BE2C (cell line): ENCODE data around the gene LHX6.

Source experiments
- DNase-seq: peaks from one replicate; pipeline ENCODE4 v3.0.0-alpha.2; 2020
- H3K27me3 ChIP-seq: fragments of 250-450 bp; sonication (Bioruptor Pico); 2 replicates; pipeline ENCODE4 v1.5.1; 2020; ENCODE audit warnings: mild to moderate bottlenecking
- H3K36me3 ChIP-seq: fragments of 250-450 bp; sonication (Bioruptor Pico); 2 replicates; pipeline ENCODE4 v1.5.1; 2020; ENCODE audit warnings: mild to moderate bottlenecking
- H3K4me1 ChIP-seq: fragments of 250-450 bp; sonication (Bioruptor Pico); 2 replicates; pipeline ENCODE4 v1.5.1; 2020
- H3K4me3 ChIP-seq: 2 replicates; pipeline ENCODE4 v1.5.1; 2011; ENCODE audit warnings: low read depth, low read length
- H3K9me3 ChIP-seq: fragments of 250-450 bp; sonication (Bioruptor Pico); 2 replicates; pipeline ENCODE4 v1.5.1; 2020
- CTCF ChIP-seq: IDR thresholded peaks from 2 replicates; pipeline ENCODE4 v1.5.1; 2012; ENCODE audit warnings: mild to moderate bottlenecking, low read depth, low read length

Gene LHX6

GRCh38 chr9:122265149-122265915 is 36.6 kb upstream of the LHX6 start:
- Histone ChIP-seq H3K4me1 (peaks cover 4% of the 10 kb centered on the region; the same call in 1 of the 2 replicates), H3K27me3 (no peaks in the 10 kb centered on the region), H3K36me3 (peaks cover 13% of the 10 kb centered on the region), H3K4me3 (peak overlapping the region; percentile 70), H3K9me3 (no peaks in the 10 kb centered on the region)
- peak; percentile 19 for DNase-seq
- 0 out of 2 replicates have a peak, but pooled peaks have one; percentile 6 for TF ChIP-seq CTCF

DNA sequence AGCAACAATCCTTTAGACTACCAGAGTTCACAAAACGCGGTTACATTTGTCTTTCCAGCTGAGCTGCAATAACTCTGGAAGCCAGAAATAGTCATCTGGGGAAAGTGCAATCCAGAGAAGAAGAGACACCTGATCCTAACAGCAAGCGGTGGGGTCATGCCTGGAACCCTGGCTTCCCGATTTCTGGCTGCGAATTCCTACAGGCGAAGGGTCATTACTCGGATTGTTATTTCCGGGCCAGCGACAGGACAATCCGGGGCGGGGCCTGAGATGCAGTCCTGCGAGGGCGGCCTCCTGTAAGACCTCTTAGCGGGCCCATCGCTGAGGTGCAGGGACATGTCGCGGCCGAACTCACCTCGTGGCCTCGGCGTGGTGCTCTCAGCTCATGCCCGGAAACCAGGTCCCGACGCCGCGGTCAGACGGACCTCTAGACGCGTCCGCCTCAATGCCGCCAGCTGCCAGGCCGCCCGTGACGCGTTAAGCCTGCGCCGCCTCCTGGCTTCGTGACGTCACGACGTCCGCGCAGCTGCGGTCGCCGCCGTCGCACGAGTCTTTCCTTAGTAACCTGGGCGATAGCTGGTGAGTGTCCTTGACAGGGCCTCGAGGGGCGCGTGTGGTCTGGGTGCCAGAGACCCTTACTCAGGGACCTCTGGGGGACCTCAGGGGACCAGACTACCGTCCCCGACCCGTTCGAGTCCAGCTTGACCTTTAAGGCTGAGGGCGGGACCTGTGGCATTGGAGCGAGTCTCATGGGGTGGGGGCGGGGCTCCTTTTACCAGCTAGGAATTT is 35.8 kb upstream of the LHX6 start, which contains the start of the genes MRRF and RBM18:
Gene MRRF (plus strand): TSS at position 523 of the 789 bp plus-strand sequence. CDS start 6,010 bp downstream, outside the sequence.
Gene RBM18 (minus strand): TSS at position 481 of the 789 bp plus-strand sequence. CDS start 3,348 bp downstream, outside the sequence.
- no peak for TF ChIP-seq CTCF
- Histone ChIP-seq H3K4me3 (peak within 1 kb of the TSS; percentile 70), H3K36me3 (peaks cover 21% of the 10 kb centered on the region), H3K4me1 (peaks cover 4% of the 10 kb centered on the region; the same call in 1 of the 2 replicates), H3K27me3 (no peaks in the 10 kb centered on the region), H3K9me3 (no peaks in the 10 kb centered on the region)
- peak; percentile 94 for DNase-seq

- no peak for TF ChIP-seq CTCF
- peaks cover 4% of the 10 kb centered on the region; the same call in 1 of the 2 replicates for H3K4me1 ChIP-seq
- peaks cover 27% of the 10 kb centered on the region for H3K36me3 ChIP-seq
- peak overlapping the region; percentile 70 for H3K4me3 ChIP-seq
- H3K9me3 ChIP-seq: no peaks in the 10 kb centered on the region
- DNase-seq: no peak
- H3K27me3 ChIP-seq: no peaks in the 10 kb centered on the region
Observed at GRCh38 chr9:122263699-122264349, 35.1 kb upstream of the LHX6 start.

- H3K4me1 ChIP-seq: peaks cover 4% of the 10 kb centered on the region; the same call in 1 of the 2 replicates
- no peaks in the 10 kb centered on the region for H3K9me3 ChIP-seq
- TF ChIP-seq CTCF: no peak
- DNase-seq: no peak
- H3K4me3 ChIP-seq: no peak overlapping the region
- H3K27me3 ChIP-seq: no peaks in the 10 kb centered on the region
- peaks cover 38% of the 10 kb centered on the region for H3K36me3 ChIP-seq
Observed at GRCh38 chr9:122262073-122262472, 33.3 kb upstream of the LHX6 start.

GRCh38 chr9:122261469-122261881 is 32.7 kb upstream of the LHX6 start:
- peak; percentile 81 for DNase-seq
- peaks cover 4% of the 10 kb centered on the region; the same call in 1 of the 2 replicates for H3K4me1 ChIP-seq
- no peak overlapping the region for H3K4me3 ChIP-seq
- no peaks in the 10 kb centered on the region for H3K27me3 ChIP-seq
- no peak for TF ChIP-seq CTCF
- H3K9me3 ChIP-seq: no peaks in the 10 kb centered on the region
- H3K36me3 ChIP-seq: peaks cover 40% of the 10 kb centered on the region
